NCI-H345 treated with DMSO at 0.1 percent for 48 hours (cell line): Measurements from ENCODE around the gene SAMD4A.
"Not testable (repeated sequence)": the region's sequence is repeated elsewhere in the genome, so short reads cannot be mapped to it uniquely, and the experiment has no call there.

ENCODE experiments used
- DNase-seq: peaks from one replicate; lab custom pipeline; 2025; ENCODE audit not compliant: unreplicated experiment; lab: John Stamatoyannopoulos, UW

The SAMD4A gene

GRCh38 chr14:54722791-54723432 lies 156.0 kb downstream of the SAMD4A start:
- DNase-seq, result no peak

GRCh38 chr14:54724123-54724522 lies 157.2 kb downstream of the SAMD4A start:
- no peak for DNase-seq

GRCh38 chr14:54724676-54725325 lies 157.9 kb downstream of the SAMD4A start:
- no peak for DNase-seq

GRCh38 chr14:54725998-54726397 lies 159.1 kb downstream of the SAMD4A start:
- no peak for DNase-seq

GRCh38 chr14:54727929-54728328 lies 161.0 kb downstream of the SAMD4A start:
- no peak for DNase-seq

- DNase-seq, result no peak
Observed at GRCh38 chr14:54728700-54729527, 162.0 kb downstream of the SAMD4A start.

- no peak for DNase-seq
Observed at GRCh38 chr14:54730156-54730961, 163.4 kb downstream of the SAMD4A start.

GRCh38 chr14:54734966-54735365 lies 168.0 kb downstream of the SAMD4A start:
- DNase-seq, result no peak

GRCh38 chr14:54735424-54735823 lies 168.5 kb downstream of the SAMD4A start:
- DNase-seq, result no peak

GRCh38 chr14:54737132-54737711 lies 170.3 kb downstream of the SAMD4A start:
- no peak for DNase-seq

- DNase-seq, result no peak
Observed at GRCh38 chr14:54738009-54738408, 171.1 kb downstream of the SAMD4A start.

GRCh38 chr14:54739514-54739913 lies 172.6 kb downstream of the SAMD4A start:
- DNase-seq, result no peak

GRCh38 chr14:54742492-54743350 lies 175.8 kb downstream of the SAMD4A start:
- DNase-seq, result no peak

- DNase-seq, result no peak
Observed at GRCh38 chr14:54743382-54743781, 176.5 kb downstream of the SAMD4A start.

- no peak for DNase-seq
Observed at GRCh38 chr14:54746019-54746418, 179.1 kb downstream of the SAMD4A start.

- DNase-seq, result no peak
Observed at GRCh38 chr14:54747616-54748015, 180.7 kb downstream of the SAMD4A start.

- DNase-seq, result no peak
Observed at GRCh38 chr14:54749180-54749579, 182.3 kb downstream of the SAMD4A start.

- no peak for DNase-seq
Observed at GRCh38 chr14:54749727-54750126, 182.8 kb downstream of the SAMD4A start.

- DNase-seq, result not testable (repeated sequence)
Observed at GRCh38 chr14:54752611-54753010, 185.7 kb downstream of the SAMD4A start.

GRCh38 chr14:54753396-54753795 lies 186.5 kb downstream of the SAMD4A start:
- not testable (repeated sequence) for DNase-seq
